Skeletal muscle tissue (tissue), 4 donors: ENCODE results near the gene HEMGN. TPM values are rescaled to one million over a fixed set of nuclear protein-coding genes. Genes with fewer than 3 reads are reported as not detected.
A peak's percentile ranks its signal among the peaks of the same experiment; 100 is the strongest.

Source experiments
- H3K27ac ChIP-seq: one replicate; pipeline ENCODE4 v1.7.0; 2013; ENCODE audit warnings: mild to moderate bottlenecking, low read depth, low read length, inconsistent platforms
- H3K27me3 ChIP-seq, 3 donors: one replicate each; pipeline ENCODE4 v1.7.0; 2013; ENCODE audit warnings: low read length in 3 of 3; ENCODE audit not compliant: control insufficient read depth in 3 of 3, insufficient read depth in 3 of 3
- H3K36me3 ChIP-seq, 3 donors: one replicate each; pipeline ENCODE4 v1.7.0; 2013; ENCODE audit warnings: low read length in 3 of 3; ENCODE audit not compliant: control insufficient read depth in 3 of 3, insufficient read depth in 3 of 3
- H3K4me1 ChIP-seq, 3 donors: one replicate each; pipeline ENCODE4 v1.7.0; 2013; ENCODE audit warnings: low read length in 3 of 3, mild to moderate bottlenecking in 3 of 3; ENCODE audit not compliant: control insufficient read depth in 3 of 3, insufficient read depth in 3 of 3
- H3K4me3 ChIP-seq, 3 donors: one replicate each; pipeline ENCODE4 v1.7.0; 2013; ENCODE audit warnings: low read length in 3 of 3
- H3K9ac ChIP-seq, 3 donors: one replicate each; pipeline ENCODE4 v1.7.0; 2013; ENCODE audit warnings: low read length in 3 of 3, mild to moderate bottlenecking in 3 of 3, moderate library complexity in 2 of 3, low read depth in 1 of 3
- H3K9me3 ChIP-seq, 3 donors: one replicate each; pipeline ENCODE4 v1.7.0; 2013; ENCODE audit warnings: low read length in 3 of 3; ENCODE audit not compliant: control insufficient read depth in 3 of 3
- total RNA-seq: library from RNA; depleted of rRNA; stranded (reverse); fragments of >200 nt; gene quantifications from one replicate; pipeline ENCODE4 v1.2.3, GENCODE V29; 2014
- donor health status: Osteomylitis.

HEMGN gene
- total RNA-seq, 1 donor from 2014 or later, result 7.3 TPM

GRCh38 chr9:97934321-97935115, 3.5 kb downstream of the HEMGN start:
- H3K27ac ChIP-seq, result no peak overlapping the region
- H3K9ac ChIP-seq, result no peak overlapping the region
- no peak overlapping the region for H3K4me3 ChIP-seq
- H3K4me1 ChIP-seq, result no peaks in the 10 kb centered on the region
- H3K9me3 ChIP-seq, result no peaks in the 10 kb centered on the region
- H3K36me3 ChIP-seq, result no peaks in the 10 kb centered on the region
- H3K27me3 ChIP-seq, result peaks cover 6 to 17% (median 12%) of the 10 kb centered on the region in 3 donors

- Histone ChIP-seq H3K4me3 (no peak overlapping the region), H3K36me3 (no peaks in the 10 kb centered on the region), H3K27ac (no peak overlapping the region), H3K9me3 (no peaks in the 10 kb centered on the region), H3K4me1 (no peaks in the 10 kb centered on the region), H3K27me3 (peaks cover 9 to 17% (median 12%) of the 10 kb centered on the region in 3 donors), H3K9ac (no peak overlapping the region)
These were observed 4.5 kb downstream of the HEMGN start for GRCh38 chr9:97933297-97933998.

- H3K36me3 ChIP-seq, result no peaks in the 10 kb centered on the region
- peaks cover 7 to 25% (median 12%) of the 10 kb centered on the region in 3 donors for H3K27me3 ChIP-seq
- H3K4me3 ChIP-seq, result no peak overlapping the region
- H3K9ac ChIP-seq, result no peak overlapping the region
- H3K4me1 ChIP-seq, result no peaks in the 10 kb centered on the region
- H3K27ac ChIP-seq, result no peak overlapping the region
- H3K9me3 ChIP-seq, result no peaks in the 10 kb centered on the region
These were observed 7.0 kb downstream of the HEMGN start for GRCh38 chr9:97930972-97931371.

GRCh38 chr9:97928986-97929604, 8.9 kb downstream of the HEMGN start:
- Histone ChIP-seq H3K4me3 (no peak overlapping the region), H3K4me1 (no peaks in the 10 kb centered on the region), H3K27me3 (peaks cover 3 to 16% (median 6%) of the 10 kb centered on the region in 3 donors), H3K9me3 (no peaks in the 10 kb centered on the region), H3K27ac (no peak overlapping the region), H3K36me3 (no peaks in the 10 kb centered on the region), H3K9ac (no peak overlapping the region)

- Histone ChIP-seq H3K4me3 (no peak overlapping the region), H3K27me3 (peaks cover 0 to 14% (median 6%) of the 10 kb centered on the region in 3 donors), H3K4me1 (peaks cover 4 to 15% (median 6%) of the 10 kb centered on the region in 3 donors), H3K9me3 (no peaks in the 10 kb centered on the region), H3K36me3 (no peaks in the 10 kb centered on the region), H3K27ac (no peak overlapping the region), H3K9ac (no peak overlapping the region)
These were observed 12.3 kb downstream of the HEMGN start for GRCh38 chr9:97925497-97926334.

GRCh38 chr9:97924386-97924785, 13.6 kb downstream of the HEMGN start:
- no peak overlapping the region for H3K27ac ChIP-seq
- H3K4me3 ChIP-seq, result no peak overlapping the region
- no peaks in the 10 kb centered on the region for H3K9me3 ChIP-seq
- peaks cover 0 to 9% (median 6%) of the 10 kb centered on the region in 3 donors for H3K27me3 ChIP-seq
- peaks cover 4 to 15% (median 6%) of the 10 kb centered on the region in 3 donors for H3K4me1 ChIP-seq
- H3K9ac ChIP-seq, result no peak overlapping the region
- H3K36me3 ChIP-seq, result no peaks in the 10 kb centered on the region

GRCh38 chr9:97923529-97924108, 14.4 kb downstream of the HEMGN start:
- Histone ChIP-seq H3K4me1 (peaks cover 4 to 15% (median 6%) of the 10 kb centered on the region in 3 donors), H3K27ac (no peak overlapping the region), H3K4me3 (peak overlapping the region; percentile 46 to 99 (median 96)), H3K9ac (peak overlapping the region; percentile 26 to 51 (median 35)), H3K9me3 (no peaks in the 10 kb centered on the region), H3K36me3 (no peaks in the 10 kb centered on the region), H3K27me3 (peaks cover 0 to 9% (median 3%) of the 10 kb centered on the region in 3 donors)

GRCh38 chr9:97921959-97922724, 15.8 kb downstream of the HEMGN start, which contains the start of gene TRMO:
TRMO (minus strand) TSS chr9:97922500; CDS start chr9:97922493, 7 bp downstream.
- H3K27ac ChIP-seq, result peak within 1 kb of the TSS; percentile 97
- peaks cover 4 to 15% (median 6%) of the 10 kb centered on the region in 3 donors for H3K4me1 ChIP-seq
- H3K4me3 ChIP-seq, result peak within 1 kb of the TSS; percentile 96 to 99 (median 98)
- peaks cover 0 to 5% (median 3%) of the 10 kb centered on the region in 3 donors for H3K27me3 ChIP-seq
- no peaks in the 10 kb centered on the region for H3K36me3 ChIP-seq
- H3K9me3 ChIP-seq, result no peaks in the 10 kb centered on the region
- H3K9ac ChIP-seq, result peak within 1 kb of the TSS; percentile 92 to 99 (median 94)
